Parietal lobe (tissue), 1 donor: ENCODE results near the gene NANOS2. TPM values are rescaled to one million over a fixed set of nuclear protein-coding genes. Genes with fewer than 3 reads are reported as not detected.

Source experiments
- total RNA-seq: library from RNA; depleted of rRNA; stranded (reverse); fragments of >200 nt; gene quantifications from one replicate; pipeline ENCODE4 v1.2.3, GENCODE V29; 2014

NANOS2 gene
- total RNA-seq = not detected

DNA sequence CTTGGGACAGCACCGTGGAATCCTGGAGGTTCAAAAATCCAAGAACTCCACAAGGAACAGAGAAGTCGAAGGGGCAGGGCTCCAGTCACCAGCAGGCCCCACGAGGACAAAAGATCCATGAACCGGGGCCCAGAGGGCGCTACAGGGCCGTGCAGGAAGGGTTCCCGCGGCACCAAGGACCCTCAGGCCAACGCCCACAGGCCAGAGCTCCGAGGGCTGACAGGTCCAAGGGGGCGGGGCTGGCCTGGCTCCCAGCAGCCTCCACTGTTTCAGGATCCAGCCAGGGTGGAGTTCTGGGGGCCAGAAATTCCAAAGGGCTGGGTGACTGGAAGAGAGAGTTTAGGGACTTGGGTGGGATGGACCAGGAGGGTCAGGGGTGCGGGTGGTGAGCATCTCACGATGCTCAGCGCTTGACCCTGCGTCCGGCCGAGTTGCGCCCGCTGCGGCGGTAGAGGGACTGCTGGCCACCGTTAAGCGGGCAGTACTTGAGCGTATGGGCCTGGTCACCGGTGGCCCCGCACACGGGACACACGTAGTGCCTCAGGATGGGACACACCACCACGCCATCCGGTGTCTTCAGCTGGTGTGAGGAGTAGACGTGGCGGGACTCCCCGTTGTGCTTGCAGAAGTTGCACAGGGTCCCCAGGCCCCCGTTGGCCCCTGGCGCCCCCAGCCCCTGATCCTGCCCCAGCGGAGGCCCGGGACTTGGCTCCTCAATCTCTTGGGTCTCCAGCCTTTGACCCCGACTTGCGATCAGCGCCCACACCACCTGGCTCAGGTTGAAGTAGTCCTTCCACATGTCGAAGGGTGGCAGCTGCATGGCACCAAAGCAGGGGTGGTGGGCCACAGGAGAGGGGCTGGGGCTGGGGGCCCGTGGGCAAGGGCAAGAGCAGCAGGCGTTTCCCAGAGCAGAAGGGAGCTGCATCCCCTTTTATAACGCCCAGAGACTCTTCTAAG is at the start of gene NANOS2:
TSS of gene NANOS2 (minus strand) at position 905 of the 957 bp plus-strand sequence. CDS start at position 820, 85 bp downstream.

DNA sequence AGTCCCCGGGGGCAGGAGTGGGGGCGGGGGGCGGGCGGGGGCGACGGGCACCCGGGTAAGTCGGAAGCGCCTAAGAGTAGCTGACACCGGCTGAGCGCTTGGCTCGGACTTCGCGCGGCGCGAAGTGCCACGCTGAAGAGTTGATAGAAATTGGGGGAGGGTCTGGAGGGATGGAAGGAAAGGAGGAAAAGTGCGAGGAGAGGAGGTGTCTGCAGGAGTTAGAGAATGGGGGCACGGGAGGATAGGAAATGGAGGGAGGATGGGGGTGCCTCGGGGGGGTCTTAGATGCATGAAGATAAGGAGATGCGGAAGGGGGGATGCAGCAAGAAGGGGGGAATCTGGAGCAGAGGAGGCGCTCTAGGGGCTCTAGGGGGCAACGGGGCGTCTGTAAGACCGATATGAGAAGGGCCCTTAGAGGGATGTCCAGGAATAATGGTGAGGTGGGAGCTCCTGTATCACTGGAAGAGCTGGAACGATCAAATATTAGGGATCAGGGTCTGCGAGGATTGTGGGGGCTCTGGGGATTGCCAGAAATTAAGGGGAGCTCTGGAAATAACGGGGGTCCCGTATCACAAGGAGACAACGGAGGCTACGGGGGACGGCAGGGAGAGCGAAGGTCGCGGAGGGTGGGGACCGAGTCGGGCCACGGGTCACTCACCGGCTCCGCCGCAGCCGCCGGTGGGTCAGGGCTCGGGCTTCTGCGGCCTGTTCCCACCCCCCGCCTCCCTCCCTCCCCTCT is 12.5 kb downstream of the NANOS2 start, which contains the start of gene MYPOP:
TSS of gene MYPOP (minus strand) at position 702 of the 739 bp plus-strand sequence. CDS start 840 bp downstream, outside the sequence.

DNA sequence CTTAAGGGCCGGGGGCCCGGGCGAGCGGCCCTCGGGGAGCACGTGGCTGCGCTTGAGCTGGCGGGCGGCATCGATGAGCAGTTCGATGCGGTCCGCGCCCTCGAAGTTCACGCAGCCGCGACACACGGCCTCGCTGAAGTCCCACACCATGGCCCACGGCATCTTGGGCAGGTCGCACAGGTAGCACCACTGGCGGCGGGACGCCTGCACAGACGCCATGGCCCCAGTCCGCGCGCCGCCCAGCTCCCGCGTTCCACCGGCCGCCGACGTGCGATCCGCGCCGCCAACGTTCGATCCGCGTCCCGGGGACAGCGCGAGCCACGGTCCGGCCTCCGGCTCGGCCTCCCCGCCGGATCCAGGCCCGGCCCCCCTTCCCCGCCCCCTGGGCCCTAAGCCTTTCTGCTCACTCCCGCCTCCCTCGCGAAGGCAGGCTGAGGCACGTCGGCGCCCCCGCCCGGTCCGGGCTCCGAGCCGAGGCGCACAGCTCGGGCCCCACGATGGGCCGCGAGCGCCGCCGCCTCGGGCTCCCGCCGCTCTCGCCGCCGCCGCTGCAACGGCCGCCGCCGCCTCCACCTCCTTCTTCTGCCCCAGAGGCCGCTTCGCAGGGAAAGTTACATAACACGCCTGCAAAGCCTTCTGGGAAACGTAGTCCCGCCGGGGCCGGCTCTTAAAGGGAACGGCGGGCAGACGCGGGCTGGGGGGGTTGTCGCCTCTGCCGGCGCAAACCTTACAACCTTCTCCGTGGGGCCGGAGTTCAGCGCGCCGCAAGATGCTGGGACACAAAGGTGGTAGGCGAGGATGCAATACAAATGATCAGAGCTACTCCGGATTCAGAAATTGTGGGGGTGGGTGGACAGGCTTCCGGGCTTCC is 28.8 kb downstream of the NANOS2 start, which contains the start of gene IRF2BP1:
TSS of gene IRF2BP1 (minus strand) at position 586 of the 871 bp plus-strand sequence. CDS start at position 219, 367 bp downstream.

DNA sequence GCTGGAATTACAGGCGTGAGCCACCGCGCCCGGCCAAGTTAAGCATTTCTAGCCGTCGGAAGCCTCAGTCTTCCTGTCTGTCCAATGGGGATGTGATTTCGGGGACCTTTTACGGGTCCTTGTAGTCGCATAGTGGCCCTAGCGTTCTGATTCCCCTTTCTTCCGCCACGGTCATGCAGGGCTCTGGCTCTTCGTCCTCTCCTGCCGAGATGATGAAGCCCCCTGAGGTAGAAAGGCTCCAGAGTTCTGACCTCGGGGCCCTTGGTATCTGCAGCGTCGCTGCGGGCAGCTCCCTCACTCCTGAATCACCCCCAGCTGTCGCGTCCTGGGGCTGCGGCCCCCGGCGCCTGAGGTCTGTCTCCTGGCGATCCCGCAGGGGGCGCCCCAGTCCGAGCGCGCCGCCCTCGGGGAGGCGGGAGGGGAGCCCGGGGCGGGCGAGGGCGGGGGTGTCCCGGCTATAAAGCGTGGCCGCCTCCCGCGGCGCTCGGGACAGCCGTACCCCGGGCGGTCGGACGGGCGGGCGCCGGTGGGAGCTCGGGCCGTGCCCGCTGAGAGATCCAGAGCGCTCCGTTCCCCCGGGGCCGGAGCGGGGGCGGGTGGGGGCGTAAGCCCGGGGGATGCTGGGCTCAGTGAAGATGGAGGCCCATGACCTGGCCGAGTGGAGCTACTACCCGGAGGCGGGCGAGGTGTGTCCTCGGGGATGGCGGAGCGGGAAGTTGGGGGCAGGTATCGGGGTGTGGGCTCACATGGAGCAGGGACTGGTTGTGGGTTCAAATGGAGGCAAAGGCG is 50.5 kb downstream of the NANOS2 start, which contains the start of gene FOXA3:
TSS of gene FOXA3 (plus strand) at position 487 of the 789 bp plus-strand sequence. CDS start at position 618, 131 bp downstream.

Other genes starting within 250 kb of the NANOS2 start
- 0.31 TPM for gene GIPR, start 246.6 kb downstream of the NANOS2 start, total RNA-seq
- 84.5 TPM for gene SNRPD2, start 222.8 kb downstream of the NANOS2 start, total RNA-seq
- 4.7 TPM for gene QPCTL, start 222.1 kb downstream of the NANOS2 start, total RNA-seq
- 14.7 TPM for gene FBXO46, start 183.9 kb downstream of the NANOS2 start, total RNA-seq
- not detected for gene MEIOSIN, start 181.3 kb downstream of the NANOS2 start, total RNA-seq
- 0.63 TPM for gene SIX5, start 145.5 kb downstream of the NANOS2 start, total RNA-seq
- gene DMPK, start 132.3 kb downstream of the NANOS2 start, total RNA-seq = 36.0 TPM
- 85.8 TPM for gene DMWD, start 121.9 kb downstream of the NANOS2 start, total RNA-seq
- gene RSPH6A, start 99.5 kb downstream of the NANOS2 start, total RNA-seq = 0.31 TPM
- gene SYMPK, start 51.6 kb downstream of the NANOS2 start, total RNA-seq = 33.5 TPM
- not detected for gene FOXA3, start 50.5 kb downstream of the NANOS2 start, total RNA-seq
- 28.8 TPM for gene IRF2BP1, start 28.6 kb downstream of the NANOS2 start, total RNA-seq
- 1.9 TPM for gene MYPOP, start 12.2 kb downstream of the NANOS2 start, total RNA-seq
- 28.2 TPM for gene NOVA2, start 59.1 kb upstream of the NANOS2 start, total RNA-seq
- 4.4 TPM for gene CCDC61, start 80.7 kb upstream of the NANOS2 start, total RNA-seq
- gene PGLYRP1, start 108.3 kb upstream of the NANOS2 start, total RNA-seq = not detected
- gene IGFL4, start 126.2 kb upstream of the NANOS2 start, total RNA-seq = 4.1 TPM
- not detected for gene IGFL3, start 209.9 kb upstream of the NANOS2 start, total RNA-seq
- 2.2 TPM for gene IGFL2, start 233.5 kb upstream of the NANOS2 start, total RNA-seq